MCF 10A (cell line): ENCODE measurements around the gene ZNF683. TPM values are rescaled to one million over a fixed set of nuclear protein-coding genes. Genes with fewer than 3 reads are reported as not detected.
A peak's percentile ranks its signal among the peaks of the same experiment; 100 is the strongest.

ENCODE experiments used
- BruUV-seq: library from RNA; stranded (reverse); fragments of 400-500 nt; replicated peaks from 2 replicates; lab custom pipeline; 2021; lab: Mats Ljungman, UMichigan
- CTCF ChIA-PET: fragments of 300-600 bp; sonication (Branson Sonifier 250); formaldehyde crosslinking; extraction: SDS; loops from one replicate; lab custom pipeline; 2021; ENCODE audit warnings: antibody characterized with exemption, inconsistent platforms; lab: Yijun Ruan, JAX
- POLR2A ChIA-PET: fragments of 300-600, 350-650 bp; sonication (Branson Sonifier 250); formaldehyde crosslinking; extraction: SDS; loops from one replicate; lab custom pipeline; 2020; ENCODE audit warnings: antibody characterized with exemption, inconsistent platforms; lab: Yijun Ruan, JAX
- DNase-seq: peaks from one replicate; pipeline ENCODE4 v3.0.0-alpha.2; 2018; ENCODE audit not compliant: unreplicated experiment
- H3K27ac Mint-ChIP-seq: one replicate; pipeline ENCODE4 v1.8.0; 2022; ENCODE audit warnings: mild to moderate bottlenecking, low read depth, mixed read lengths; ENCODE audit not compliant: unreplicated experiment
- H3K27me3 Mint-ChIP-seq: one replicate; pipeline ENCODE4 v1.8.0; 2022; ENCODE audit warnings: mixed read lengths; ENCODE audit not compliant: insufficient read depth, unreplicated experiment
- H3K36me3 Mint-ChIP-seq: one replicate; pipeline ENCODE4 v1.8.0; 2022; ENCODE audit warnings: mild to moderate bottlenecking, moderate library complexity, mixed read lengths; ENCODE audit not compliant: insufficient read depth, unreplicated experiment
- H3K4me1 Mint-ChIP-seq: one replicate; pipeline ENCODE4 v1.8.0; 2022; ENCODE audit warnings: mixed read lengths; ENCODE audit not compliant: insufficient read depth, unreplicated experiment
- H3K4me3 Mint-ChIP-seq: one replicate; pipeline ENCODE4 v1.8.0; 2022; ENCODE audit warnings: mild to moderate bottlenecking, moderate library complexity, mixed read lengths; ENCODE audit not compliant: unreplicated experiment
- H3K9me3 Mint-ChIP-seq: one replicate; pipeline ENCODE4 v1.8.0; 2022; ENCODE audit warnings: mixed read lengths; ENCODE audit not compliant: unreplicated experiment
- CTCF ChIP-seq: fragments of 200-600 bp; IDR thresholded peaks from one replicate; pipeline ENCODE4 v1.8.0; 2022; ENCODE audit warnings: antibody characterized with exemption, mild to moderate bottlenecking; ENCODE audit not compliant: unreplicated experiment
- intact Hi-C: fragments of 100-400 bp; cut with micrococcal nuclease; formaldehyde crosslinking; loops from 2 replicates; pipeline ENCODE4 v1.14.1; 2022
- total RNA-seq: library from RNA; stranded (reverse); gene quantifications from 2 replicates; pipeline ENCODE4 v1.2.3, GENCODE V29; 2022

ZNF683 gene
- total RNA-seq, 1 experiment from 2014 or later = not detected

- POLR2A ChIA-PET = interaction anchor here (0.6 to 2.7 kb wide), 7 partner anchors 19 to 1633 kb away, joined by 3 to 24 read pairs (median 3); partner anchors contain the start of genes DHDDS and SH3BGRL3
Observed at GRCh38 chr1:26358411-26359384, 13.9 kb downstream of the ZNF683 start.

GRCh38 chr1:26357121-26357602 lies 15.4 kb downstream of the ZNF683 start:
- peak overlapping the region; percentile 42 for H3K27ac Mint-ChIP-seq

More at GRCh38 chr1:26358411-26359384, 13.9 kb downstream of the ZNF683 start:
- H3K4me1 Mint-ChIP-seq = peaks cover 33% of the 10 kb centered on the region
- H3K27ac Mint-ChIP-seq = no peak overlapping the region
- no peaks in the 10 kb centered on the region for H3K36me3 Mint-ChIP-seq
- intact Hi-C loops = loop anchor here (5.0 kb wide), 1 partner anchor 36 kb away; no protein-coding TSS in a partner anchor
- TF ChIP-seq CTCF = no peak
- DNase-seq = peak; percentile 61
- H3K4me3 Mint-ChIP-seq = no peak overlapping the region
- H3K9me3 Mint-ChIP-seq = no peaks in the 10 kb centered on the region
- H3K27me3 Mint-ChIP-seq = no peaks in the 10 kb centered on the region
- no TSS peak for BruUV-seq
- CTCF ChIA-PET = interaction anchor here (0.5 to 1.6 kb wide), 8 partner anchors 11 to 1313 kb away, joined by 3 to 5 read pairs (median 3); partner anchors contain the start of gene IFI6

GRCh38 chr1:26356106-26356505 lies 16.4 kb downstream of the ZNF683 start:
- H3K27me3 Mint-ChIP-seq = no peaks in the 10 kb centered on the region
- DNase-seq = no peak
- TF ChIP-seq CTCF = no peak
- H3K4me1 Mint-ChIP-seq = peaks cover 42% of the 10 kb centered on the region
- no peaks in the 10 kb centered on the region for H3K9me3 Mint-ChIP-seq
- peak overlapping the region; percentile 41 for H3K27ac Mint-ChIP-seq
- no peak overlapping the region for H3K4me3 Mint-ChIP-seq
- ChIA-PET CTCF (interaction anchor here (0.7 kb wide), 1 partner anchor 26 kb away, joined by 3 read pairs; no protein-coding TSS in a partner anchor), POLR2A (no interaction called here)
- intact Hi-C loops = loop anchor here (5.0 kb wide), 1 partner anchor 34 kb away; no protein-coding TSS in a partner anchor
- no TSS peak for BruUV-seq
- no peaks in the 10 kb centered on the region for H3K36me3 Mint-ChIP-seq

More at GRCh38 chr1:26357121-26357602, 15.4 kb downstream of the ZNF683 start:
- intact Hi-C loops = loop anchor here (5.0 kb wide), 1 partner anchor 35 kb away; no protein-coding TSS in a partner anchor
- no peaks in the 10 kb centered on the region for H3K36me3 Mint-ChIP-seq
- peaks cover 32% of the 10 kb centered on the region for H3K4me1 Mint-ChIP-seq
- no peaks in the 10 kb centered on the region for H3K27me3 Mint-ChIP-seq
- peak; percentile 84 for DNase-seq
- ChIA-PET CTCF (interaction anchor here (0.6 to 0.8 kb wide), 2 partner anchors 35 to 92 kb away, joined by 3 read pairs; no protein-coding TSS in a partner anchor), POLR2A (interaction anchor here (0.7 to 2.7 kb wide), 3 partner anchors 21 to 79 kb away, joined by 4 to 24 read pairs (median 8); partner anchors contain the start of gene SH3BGRL3)
- no peaks in the 10 kb centered on the region for H3K9me3 Mint-ChIP-seq
- no peak overlapping the region for H3K4me3 Mint-ChIP-seq
- no TSS peak for BruUV-seq
- TF ChIP-seq CTCF = no peak

GRCh38 chr1:26354972-26355371 lies 17.6 kb downstream of the ZNF683 start:
- no peak for DNase-seq
- ChIA-PET POLR2A (no interaction called here), CTCF (interaction anchor here (0.9 to 2.2 kb wide), 2 partner anchors 8 to 62 kb away, joined by 4 to 5 read pairs; no protein-coding TSS in a partner anchor)
- Mint-ChIP-seq H3K27me3 (no peaks in the 10 kb centered on the region), H3K9me3 (no peaks in the 10 kb centered on the region), H3K4me3 (no peak overlapping the region), H3K27ac (no peak overlapping the region), H3K4me1 (peaks cover 45% of the 10 kb centered on the region), H3K36me3 (no peaks in the 10 kb centered on the region)
- intact Hi-C loops = loop anchor here (5.0 kb wide), 1 partner anchor 33 kb away; no protein-coding TSS in a partner anchor
- no peak for TF ChIP-seq CTCF
- BruUV-seq = no TSS peak
